Measurements from ENCODE around the gene NTNG1.
"Not testable (repeated sequence)": the region's sequence is repeated elsewhere in the genome, so short reads cannot be mapped to it uniquely, and the experiment has no call there.

The NTNG1 gene

GRCh38 chr1:107153014-107153413, 12.2 kb downstream of the NTNG1 start:
- DNase-seq (ENCODE audit: extremely low read depth, low read depth): no peak
- no peak overlapping the region for H3K4me3 ChIP-seq (replicated peaks; ENCODE audit: low read depth, low read length)

DNA sequence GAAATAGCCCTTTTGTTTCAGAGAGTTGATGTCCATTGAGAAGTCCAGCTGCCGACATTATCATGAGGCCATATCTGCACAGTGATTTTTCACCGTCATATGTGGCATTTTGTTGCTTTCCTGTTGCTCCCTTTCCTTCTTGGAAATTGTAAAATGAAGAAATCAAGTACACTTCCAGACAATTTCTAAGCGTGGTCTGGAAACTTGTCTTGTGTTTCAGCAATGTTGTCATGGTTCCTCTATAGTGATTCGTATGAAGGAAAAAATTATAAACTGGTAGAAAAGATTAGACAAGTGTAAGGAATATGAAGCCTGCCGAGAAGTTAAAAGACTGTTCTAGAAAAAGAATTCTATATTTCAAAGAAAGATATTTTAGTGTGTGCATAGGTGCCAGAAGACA, 17.7 kb downstream of the NTNG1 start:
- TF ChIP-seq, protein P1, sequence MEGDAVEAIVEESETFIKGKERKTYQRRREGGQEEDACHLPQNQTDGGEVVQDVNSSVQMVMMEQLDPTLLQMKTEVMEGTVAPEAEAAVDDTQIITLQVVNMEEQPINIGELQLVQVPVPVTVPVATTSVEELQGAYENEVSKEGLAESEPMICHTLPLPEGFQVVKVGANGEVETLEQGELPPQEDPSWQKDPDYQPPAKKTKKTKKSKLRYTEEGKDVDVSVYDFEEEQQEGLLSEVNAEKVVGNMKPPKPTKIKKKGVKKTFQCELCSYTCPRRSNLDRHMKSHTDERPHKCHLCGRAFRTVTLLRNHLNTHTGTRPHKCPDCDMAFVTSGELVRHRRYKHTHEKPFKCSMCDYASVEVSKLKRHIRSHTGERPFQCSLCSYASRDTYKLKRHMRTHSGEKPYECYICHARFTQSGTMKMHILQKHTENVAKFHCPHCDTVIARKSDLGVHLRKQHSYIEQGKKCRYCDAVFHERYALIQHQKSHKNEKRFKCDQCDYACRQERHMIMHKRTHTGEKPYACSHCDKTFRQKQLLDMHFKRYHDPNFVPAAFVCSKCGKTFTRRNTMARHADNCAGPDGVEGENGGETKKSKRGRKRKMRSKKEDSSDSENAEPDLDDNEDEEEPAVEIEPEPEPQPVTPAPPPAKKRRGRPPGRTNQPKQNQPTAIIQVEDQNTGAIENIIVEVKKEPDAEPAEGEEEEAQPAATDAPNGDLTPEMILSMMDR (IDR thresholded peaks at IDR 0.05; ENCODE audit: low read depth, low read length, missing control alignments): no peak
- no peak overlapping the region for H3K4me3 ChIP-seq (replicated peaks; ENCODE audit: low read depth, low read length)
- no peak for DNase-seq (ENCODE audit: extremely low read depth, low read depth)

More at GRCh38 chr1:107153014-107153413, 12.2 kb downstream of the NTNG1 start:
- TF ChIP-seq, protein P1 (IDR thresholded peaks at IDR 0.05; ENCODE audit: low read depth, low read length, missing control alignments): no peak

DNA sequence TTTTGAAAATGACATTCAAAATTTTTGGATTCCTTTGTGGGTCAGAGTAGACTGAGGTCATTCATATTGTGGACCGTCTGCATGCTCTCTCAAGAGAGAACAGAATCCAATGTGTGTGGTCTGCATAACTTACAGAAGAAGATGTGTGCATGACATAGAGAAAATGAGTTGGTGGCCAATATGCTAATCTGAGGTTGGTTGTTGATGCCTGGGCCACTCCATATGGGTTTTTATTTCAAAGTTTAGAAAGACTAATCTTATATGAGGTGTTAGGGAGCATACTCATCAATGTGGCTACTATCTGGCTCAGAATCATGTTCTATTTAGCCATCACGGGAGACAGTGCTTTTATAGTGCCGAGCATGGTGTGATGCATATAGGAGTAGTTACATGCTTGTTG, 18.2 kb downstream of the NTNG1 start:
- H3K4me3 ChIP-seq (replicated peaks; ENCODE audit: low read depth, low read length): no peak overlapping the region
- no peak for DNase-seq (ENCODE audit: extremely low read depth, low read depth)
- TF ChIP-seq, protein P1 (IDR thresholded peaks at IDR 0.05; ENCODE audit: low read depth, low read length, missing control alignments): no peak

DNA sequence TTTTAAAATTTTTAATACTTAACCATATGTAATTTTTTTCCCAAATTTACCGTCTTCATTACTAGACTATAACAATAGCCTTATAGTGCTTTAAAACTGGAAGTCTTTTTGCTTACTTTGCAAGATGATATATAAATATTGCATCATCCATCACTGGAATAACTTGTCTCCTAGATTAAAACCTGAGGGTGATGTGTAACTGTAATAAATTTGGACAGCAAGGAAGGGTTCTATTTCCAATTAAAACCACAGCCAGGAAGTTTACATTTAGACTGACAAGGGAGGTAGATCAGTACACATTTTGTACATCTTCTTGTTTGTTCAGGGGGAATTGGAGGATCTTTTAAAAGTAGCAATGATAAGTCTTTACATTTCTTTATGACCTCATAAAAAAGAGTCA, 21.9 kb downstream of the NTNG1 start:
- TF ChIP-seq, protein P1 (IDR thresholded peaks at IDR 0.05; ENCODE audit: low read depth, low read length, missing control alignments): no peak

DNA sequence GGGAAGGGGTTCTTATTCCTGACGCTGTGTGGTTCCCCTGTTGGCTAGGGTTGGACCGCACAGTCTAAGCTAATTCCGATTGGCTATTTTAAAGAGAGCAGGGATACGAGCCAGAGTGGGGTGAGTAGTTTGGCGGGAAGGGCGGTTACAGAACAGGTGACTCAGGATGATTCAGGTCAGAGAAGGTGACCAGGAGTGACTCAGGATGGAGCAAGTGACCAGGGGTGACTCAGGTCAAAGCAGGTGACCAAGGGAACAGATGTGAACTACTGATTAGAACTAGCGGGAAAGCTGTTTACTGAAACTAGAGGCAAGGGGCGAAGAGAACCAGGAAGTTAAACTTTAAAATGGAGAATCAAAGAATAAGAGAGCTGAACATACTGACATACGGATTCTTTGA, 24.1 kb downstream of the NTNG1 start:
- H3K4me3 ChIP-seq (replicated peaks; ENCODE audit: low read depth, low read length); DNase-seq (ENCODE audit: extremely low read depth, low read depth): not testable (repeated sequence)

More for the DNA sequence above, 21.9 kb downstream of the NTNG1 start:
- DNase-seq (ENCODE audit: extremely low read depth, low read depth): no peak
- no peak overlapping the region for H3K4me3 ChIP-seq (replicated peaks; ENCODE audit: low read depth, low read length)

- no peak for DNase-seq (ENCODE audit: extremely low read depth, low read depth)
- H3K4me3 ChIP-seq (replicated peaks; ENCODE audit: low read depth, low read length): no peak overlapping the region
- TF ChIP-seq, protein P1 (IDR thresholded peaks at IDR 0.05; ENCODE audit: low read depth, low read length, missing control alignments): no peak
Observed at GRCh38 chr1:107169615-107170014, 28.8 kb downstream of the NTNG1 start.

DNA sequence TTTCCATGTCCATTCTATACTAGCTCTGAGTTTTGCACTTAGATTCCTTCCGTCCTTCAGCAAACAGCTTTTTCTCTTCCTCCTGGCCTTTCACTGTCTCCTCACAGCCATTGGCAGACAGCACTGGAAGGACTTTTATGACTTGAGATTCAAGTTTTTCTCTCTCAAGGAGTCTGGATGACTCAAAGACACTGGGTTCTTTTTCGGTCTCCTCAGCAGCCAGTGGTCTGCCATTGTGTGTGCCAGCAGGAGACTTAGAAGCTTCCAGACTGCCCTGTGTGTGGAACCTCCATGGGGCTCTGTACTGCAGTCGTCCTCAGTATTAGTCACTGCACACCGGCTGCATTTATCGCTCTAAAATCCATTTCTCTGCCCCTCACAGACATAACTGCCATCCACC, 30.5 kb downstream of the NTNG1 start:
- TF ChIP-seq, protein P1 (IDR thresholded peaks at IDR 0.05; ENCODE audit: low read depth, low read length, missing control alignments): no peak
- H3K4me3 ChIP-seq (replicated peaks; ENCODE audit: low read depth, low read length): no peak overlapping the region
- no peak for DNase-seq (ENCODE audit: extremely low read depth, low read depth)
